PFSK-1 (cell line): ENCODE data around the gene BCL7B.

Experiments used
- FOXP2 ChIP-seq: optimal IDR thresholded peaks from 2 replicates; pipeline ENCODE3; 2011; ENCODE audit warnings: borderline replicate concordance, control low read depth, inconsistent platforms; ENCODE audit not compliant: insufficient read depth; ENCODE audit errors: extremely low read length, extremely low read depth
- POLR2AphosphoS5 ChIP-seq: IDR thresholded peaks from 2 replicates; pipeline ENCODE4 v1.6.1; 2012; ENCODE audit warnings: low read depth, mild to moderate bottlenecking, control low read depth, low read length, moderate library complexity
- SIN3A ChIP-seq: IDR thresholded peaks from 2 replicates; pipeline ENCODE4 v1.6.1; 2012; ENCODE audit warnings: mild to moderate bottlenecking, low read length, moderate library complexity, borderline replicate concordance; ENCODE audit not compliant: insufficient read depth
- TAF1 ChIP-seq: IDR thresholded peaks from 2 replicates; pipeline ENCODE4 v1.6.1; 2012; ENCODE audit warnings: low read length, control low read depth, borderline replicate concordance; ENCODE audit not compliant: insufficient read depth
- TF ChIP-seq, protein P1 (sequence below), 2 experiments: IDR thresholded peaks; 2 replicates each; pipeline versions ENCODE4 v1.6.1 to v1.8.0; 2011 to 2012; ENCODE audit warnings: low read depth in 2 of 2, low read length in 2 of 2, control low read depth in 1 of 2, inconsistent platforms in 1 of 2, mild to moderate bottlenecking in 1 of 2, moderate library complexity in 1 of 2; ENCODE audit not compliant: insufficient read depth in 1 of 2

BCL7B gene

GRCh38 chr7:73593207-73594045, 35.9 kb upstream of the BCL7B start:
- TF ChIP-seq, protein P1, sequence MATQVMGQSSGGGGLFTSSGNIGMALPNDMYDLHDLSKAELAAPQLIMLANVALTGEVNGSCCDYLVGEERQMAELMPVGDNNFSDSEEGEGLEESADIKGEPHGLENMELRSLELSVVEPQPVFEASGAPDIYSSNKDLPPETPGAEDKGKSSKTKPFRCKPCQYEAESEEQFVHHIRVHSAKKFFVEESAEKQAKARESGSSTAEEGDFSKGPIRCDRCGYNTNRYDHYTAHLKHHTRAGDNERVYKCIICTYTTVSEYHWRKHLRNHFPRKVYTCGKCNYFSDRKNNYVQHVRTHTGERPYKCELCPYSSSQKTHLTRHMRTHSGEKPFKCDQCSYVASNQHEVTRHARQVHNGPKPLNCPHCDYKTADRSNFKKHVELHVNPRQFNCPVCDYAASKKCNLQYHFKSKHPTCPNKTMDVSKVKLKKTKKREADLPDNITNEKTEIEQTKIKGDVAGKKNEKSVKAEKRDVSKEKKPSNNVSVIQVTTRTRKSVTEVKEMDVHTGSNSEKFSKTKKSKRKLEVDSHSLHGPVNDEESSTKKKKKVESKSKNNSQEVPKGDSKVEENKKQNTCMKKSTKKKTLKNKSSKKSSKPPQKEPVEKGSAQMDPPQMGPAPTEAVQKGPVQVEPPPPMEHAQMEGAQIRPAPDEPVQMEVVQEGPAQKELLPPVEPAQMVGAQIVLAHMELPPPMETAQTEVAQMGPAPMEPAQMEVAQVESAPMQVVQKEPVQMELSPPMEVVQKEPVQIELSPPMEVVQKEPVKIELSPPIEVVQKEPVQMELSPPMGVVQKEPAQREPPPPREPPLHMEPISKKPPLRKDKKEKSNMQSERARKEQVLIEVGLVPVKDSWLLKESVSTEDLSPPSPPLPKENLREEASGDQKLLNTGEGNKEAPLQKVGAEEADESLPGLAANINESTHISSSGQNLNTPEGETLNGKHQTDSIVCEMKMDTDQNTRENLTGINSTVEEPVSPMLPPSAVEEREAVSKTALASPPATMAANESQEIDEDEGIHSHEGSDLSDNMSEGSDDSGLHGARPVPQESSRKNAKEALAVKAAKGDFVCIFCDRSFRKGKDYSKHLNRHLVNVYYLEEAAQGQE (IDR thresholded peaks at IDR 0.05; ENCODE audit: insufficient read depth in 1 of 2, low read depth in 2 of 2, low read length in 2 of 2) = no peak
- TF ChIP-seq POLR2AphosphoS5 (no peak), FOXP2 (no peak), TAF1 (no peak), SIN3A (no peak)

- TF ChIP-seq SIN3A (no peak), POLR2AphosphoS5 (no peak), TAF1 (no peak), FOXP2 (no peak)
- TF ChIP-seq, protein P1 (IDR thresholded peaks at IDR 0.05; ENCODE audit: insufficient read depth in 1 of 2, low read depth in 2 of 2, low read length in 2 of 2) = no peak
Observed at GRCh38 chr7:73586911-73587310, 29.4 kb upstream of the BCL7B start.

DNA sequence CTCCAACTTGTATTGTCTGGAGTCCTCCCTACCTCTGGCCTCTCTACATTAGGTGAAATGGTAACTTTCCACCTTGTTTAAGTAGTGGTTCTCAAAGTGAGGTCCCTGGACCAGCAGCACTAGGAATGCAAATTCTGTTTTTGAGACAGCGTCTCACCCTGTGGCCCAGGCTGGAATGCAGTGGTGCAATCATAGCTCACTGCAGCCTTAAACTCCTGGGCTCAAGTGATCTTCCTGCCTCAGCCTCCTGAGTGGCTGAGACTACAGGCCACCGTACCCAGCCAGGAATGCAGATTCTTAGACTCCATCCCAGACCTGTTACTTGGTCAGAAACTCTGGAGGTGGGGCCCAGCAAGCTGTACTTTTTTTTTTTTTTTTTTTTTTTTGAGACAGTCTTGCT, 27.7 kb upstream of the BCL7B start:
- TF ChIP-seq FOXP2 = no peak
- TF ChIP-seq, protein P1 (IDR thresholded peaks at IDR 0.05; ENCODE audit: insufficient read depth in 1 of 2, low read depth in 2 of 2, low read length in 2 of 2) = no peak
- TF ChIP-seq SIN3A = no peak
- TF ChIP-seq TAF1 = no peak

DNA sequence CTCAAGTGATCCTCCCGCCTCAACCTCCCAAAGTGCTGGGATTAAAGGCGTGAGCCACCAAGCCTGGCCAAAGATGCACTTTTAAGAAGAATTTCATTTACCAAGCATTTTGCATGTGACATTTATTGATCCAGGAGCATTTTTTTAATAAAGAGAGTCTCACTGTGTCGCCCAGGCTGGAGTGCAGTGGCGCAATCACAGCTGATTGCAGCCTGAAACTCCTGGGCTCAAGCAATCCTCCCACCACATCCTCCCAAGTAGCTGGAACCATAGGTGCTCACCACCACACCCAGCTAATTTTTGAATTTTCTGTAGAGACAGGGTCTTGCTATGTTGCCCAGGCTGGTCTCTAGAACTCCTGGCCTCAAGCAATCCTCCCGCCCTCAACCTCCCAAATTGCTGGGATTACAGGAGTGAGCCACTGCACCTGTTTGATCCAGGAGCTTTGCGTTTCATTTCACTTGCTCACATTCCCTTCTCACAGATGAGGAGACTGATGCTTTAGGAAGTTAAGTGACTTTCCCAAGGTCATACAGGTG, 25.2 kb upstream of the BCL7B start:
- TF ChIP-seq, protein P1 (IDR thresholded peaks at IDR 0.05; ENCODE audit: insufficient read depth in 1 of 2, low read depth in 2 of 2, low read length in 2 of 2) = no peak
- TF ChIP-seq FOXP2 = no peak
- no peak for TF ChIP-seq TAF1
- TF ChIP-seq POLR2AphosphoS5 = no peak
- no peak for TF ChIP-seq SIN3A
